ENCODE results near the gene FBL.
A peak's percentile ranks its signal among the peaks of the same experiment; 100 is the strongest.
"Not testable (repeated sequence)": the region's sequence is repeated elsewhere in the genome, so short reads cannot be mapped to it uniquely, and the experiment has no call there.

Gene FBL

DNA sequence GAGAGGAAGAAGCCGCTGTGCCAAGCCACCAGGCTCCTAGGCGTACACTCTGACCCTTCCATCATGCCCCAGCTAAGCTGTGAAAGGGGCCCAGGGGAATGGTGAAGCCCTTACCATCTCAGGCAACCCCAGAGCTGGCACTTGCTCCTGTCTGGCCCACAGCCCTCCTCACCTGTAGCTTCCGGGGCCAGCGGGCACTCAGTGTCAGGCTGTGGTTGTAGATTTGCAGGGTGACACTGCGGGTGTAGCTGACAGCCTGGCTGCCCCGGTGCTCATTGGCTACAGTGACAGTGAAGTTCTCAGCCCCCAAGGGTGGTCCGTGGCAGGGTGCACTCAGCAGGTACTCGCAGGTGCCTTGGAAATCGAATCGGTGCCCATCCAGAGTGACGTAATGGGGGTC lies 30.3 kb upstream of the FBL start:
- not testable (repeated sequence) for DNase-seq

- DNase-seq = not testable (repeated sequence)
These were observed 29.3 kb upstream of the FBL start for GRCh38 chr19:39875401-39875864.

DNA sequence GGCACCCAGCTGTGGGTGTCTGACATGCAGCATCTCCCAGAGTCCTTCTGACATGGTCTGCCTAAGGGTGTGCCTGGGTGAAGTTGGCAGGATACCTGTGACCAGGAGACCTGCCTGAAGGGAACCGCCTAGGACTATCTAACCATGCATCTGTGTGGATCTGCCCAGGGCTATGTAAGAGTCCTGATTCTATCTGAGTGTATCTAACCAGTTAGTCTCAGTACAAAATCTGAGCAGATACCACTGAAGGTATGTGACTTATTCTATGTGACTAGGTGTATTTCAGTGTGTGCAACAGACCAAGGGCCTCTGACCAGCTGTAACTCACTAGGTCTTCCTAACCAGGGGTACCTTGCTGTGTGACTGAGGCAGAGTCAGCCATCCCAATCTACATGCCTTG lies 28.2 kb upstream of the FBL start:
- no peak for DNase-seq

- no peak for DNase-seq
These were observed 27.2 kb upstream of the FBL start for GRCh38 chr19:39873385-39873784.

GRCh38 chr19:39871886-39872866 lies 26.0 kb upstream of the FBL start:
- no peak for DNase-seq

DNA sequence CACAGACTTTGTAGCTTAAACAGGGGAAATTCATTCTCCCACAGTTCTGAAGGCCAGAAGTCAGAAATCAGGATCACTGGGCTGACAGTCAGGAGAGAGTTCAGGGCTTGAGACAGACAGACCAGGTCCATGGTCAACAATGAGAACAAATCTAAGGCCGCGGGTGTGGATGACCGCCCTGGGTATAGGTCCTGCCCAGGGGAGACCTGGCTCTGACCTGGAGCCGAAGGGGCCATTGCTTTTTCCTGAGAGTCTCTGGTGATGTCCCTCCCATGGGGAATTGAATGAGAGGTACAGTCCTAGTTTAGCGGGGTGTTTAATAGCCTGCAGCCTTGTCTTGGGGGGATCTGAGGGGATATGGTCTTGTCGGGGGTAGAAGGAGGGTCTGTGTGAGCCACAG lies 25.2 kb upstream of the FBL start:
- DNase-seq = no peak

GRCh38 chr19:39870171-39870971 lies 24.2 kb upstream of the FBL start:
- no peak for DNase-seq

DNA sequence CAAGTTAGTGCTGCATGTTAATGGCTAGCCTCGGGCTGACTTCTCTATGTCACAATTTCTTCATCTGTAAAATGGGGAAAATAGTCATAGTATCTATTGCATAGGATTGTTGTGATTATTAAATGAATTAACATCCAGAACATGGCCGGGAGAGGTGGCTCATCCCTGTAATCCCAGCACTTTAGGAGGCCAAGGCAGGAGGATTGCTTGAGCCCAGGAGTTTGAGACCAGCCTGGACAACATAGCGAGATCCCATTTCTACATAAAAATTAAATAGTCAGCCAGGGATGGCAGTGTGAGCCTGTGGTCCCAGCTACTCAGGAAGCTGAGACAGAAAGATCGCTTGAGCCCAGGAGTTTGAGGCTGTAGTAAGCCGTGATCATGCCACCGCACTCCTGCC lies 21.8 kb upstream of the FBL start:
- no peak for DNase-seq

DNA sequence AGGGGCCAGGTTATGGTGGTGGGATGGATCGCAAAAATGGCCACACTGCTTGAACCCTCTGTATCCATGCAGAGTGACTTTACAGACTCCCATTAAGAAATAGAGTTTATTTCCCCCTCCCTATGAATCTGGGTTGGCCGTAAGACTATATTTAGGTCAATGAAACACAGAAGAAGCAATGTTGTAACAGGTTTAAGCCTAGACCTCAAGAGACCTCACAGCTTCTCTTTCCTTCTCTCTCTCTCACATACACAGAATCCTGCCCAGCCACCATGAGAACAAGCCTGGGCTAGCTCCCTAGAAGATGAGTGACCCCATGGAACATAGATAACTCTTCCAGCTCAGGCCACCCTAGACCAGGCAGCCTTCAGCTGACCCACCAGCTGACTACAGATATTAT lies 21.0 kb upstream of the FBL start:
- no peak for DNase-seq

- no peak for DNase-seq
These were observed 19.8 kb upstream of the FBL start for GRCh38 chr19:39865953-39866352.

DNA sequence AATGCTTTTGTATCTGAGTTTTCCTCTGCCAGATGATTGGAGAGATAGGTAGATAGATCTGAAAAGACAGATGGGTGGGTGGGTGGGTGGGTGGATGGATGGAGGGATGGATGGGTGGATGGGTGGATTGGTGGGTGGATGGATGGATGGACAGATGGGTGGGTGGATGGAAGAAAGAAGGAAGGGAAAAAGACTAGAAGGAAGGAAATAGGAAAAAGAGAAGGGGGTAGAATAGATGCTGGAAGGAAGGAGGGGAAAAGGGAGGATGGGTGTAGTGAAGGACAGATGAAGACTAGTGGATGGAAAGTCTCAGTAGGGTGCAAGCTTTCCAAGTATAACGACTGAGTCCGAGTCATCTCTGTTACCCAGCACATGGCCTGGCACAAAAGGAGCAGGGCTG lies 19.0 kb upstream of the FBL start:
- DNase-seq = no peak

DNA sequence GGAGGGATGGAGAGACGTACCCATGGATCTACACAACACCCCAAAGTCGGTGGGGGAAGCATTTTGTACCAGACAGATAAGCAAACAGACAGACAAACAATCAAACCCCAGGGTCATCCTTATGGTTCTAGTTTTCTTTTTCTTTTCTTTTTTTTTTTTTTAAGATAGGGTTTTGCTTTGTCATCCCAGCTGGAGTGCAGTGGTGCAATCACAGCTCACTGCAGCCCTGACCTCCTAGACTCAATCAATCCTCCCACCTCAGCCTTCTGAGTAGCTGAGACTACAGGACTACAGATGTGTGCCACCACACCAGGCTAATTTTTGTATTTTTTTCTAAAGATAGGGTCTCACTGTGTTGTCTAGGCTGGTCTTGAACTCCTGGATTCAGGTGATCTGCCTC lies 17.9 kb upstream of the FBL start:
- DNase-seq = no peak

- DNase-seq = no peak
These were observed 12.4 kb upstream of the FBL start for GRCh38 chr19:39858541-39858940.

DNA sequence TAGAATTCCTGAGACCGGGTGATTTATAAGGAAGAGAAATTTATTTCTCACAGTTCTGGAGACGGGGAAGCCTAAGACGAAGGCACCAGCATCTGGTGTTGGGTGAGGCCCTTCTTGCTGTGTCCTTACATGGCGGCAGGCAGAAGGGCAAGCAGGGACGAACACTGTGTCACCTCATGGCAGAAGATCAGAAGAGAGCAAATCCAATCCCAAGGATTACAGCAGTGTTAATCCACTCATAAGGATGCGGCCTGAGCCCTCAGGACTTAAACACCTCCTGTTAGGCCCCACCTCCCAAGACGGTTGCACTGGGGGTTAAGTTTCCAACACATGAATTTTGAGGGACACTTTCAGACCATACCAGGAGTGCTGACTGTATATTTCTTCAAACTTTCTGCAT lies 6.7 kb upstream of the FBL start:
- no peak for DNase-seq

- DNase-seq = no peak
These were observed 4.7 kb upstream of the FBL start for GRCh38 chr19:39850892-39851291.

DNA sequence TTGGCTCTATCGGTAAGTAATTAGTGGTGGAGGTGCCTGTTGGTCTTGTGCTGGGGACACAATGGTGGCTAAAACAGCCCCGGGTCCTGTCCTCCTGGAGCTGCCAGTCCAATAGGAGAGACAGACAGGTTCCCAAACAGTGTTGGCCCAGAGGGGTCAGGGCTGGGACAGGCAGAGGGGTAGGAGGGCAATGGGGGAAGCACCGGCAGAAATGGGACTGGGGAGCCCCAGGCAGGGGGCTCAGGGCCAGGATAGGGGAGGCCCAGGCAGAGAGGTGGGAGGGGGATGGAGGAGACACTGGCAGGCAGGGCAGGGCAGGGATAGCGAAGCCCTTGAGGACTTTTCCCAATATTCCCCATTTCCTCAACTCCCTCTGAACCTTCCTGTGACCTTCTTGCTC lies 2.2 kb upstream of the FBL start:
- DNase-seq = no peak

DNA sequence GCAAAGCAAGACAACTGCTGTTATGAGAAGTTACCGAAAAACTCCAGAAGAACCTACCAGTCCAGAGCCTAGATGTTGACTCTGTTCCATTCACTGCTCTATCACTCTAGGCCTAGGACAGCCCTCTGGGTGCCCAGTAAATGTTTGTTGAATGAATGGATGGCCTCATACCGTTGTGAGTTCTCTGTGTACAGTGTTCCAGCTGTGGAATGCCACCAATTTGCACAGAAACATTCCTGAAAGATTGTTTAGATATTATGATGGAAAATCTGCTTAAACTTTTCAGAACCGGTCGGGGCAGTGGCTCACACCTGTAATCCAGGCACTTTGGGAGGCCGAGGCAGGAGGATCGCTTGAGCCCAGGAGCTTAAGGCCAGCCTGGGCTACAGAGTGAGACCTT lies 1.3 kb upstream of the FBL start:
- DNase-seq = no peak

DNA sequence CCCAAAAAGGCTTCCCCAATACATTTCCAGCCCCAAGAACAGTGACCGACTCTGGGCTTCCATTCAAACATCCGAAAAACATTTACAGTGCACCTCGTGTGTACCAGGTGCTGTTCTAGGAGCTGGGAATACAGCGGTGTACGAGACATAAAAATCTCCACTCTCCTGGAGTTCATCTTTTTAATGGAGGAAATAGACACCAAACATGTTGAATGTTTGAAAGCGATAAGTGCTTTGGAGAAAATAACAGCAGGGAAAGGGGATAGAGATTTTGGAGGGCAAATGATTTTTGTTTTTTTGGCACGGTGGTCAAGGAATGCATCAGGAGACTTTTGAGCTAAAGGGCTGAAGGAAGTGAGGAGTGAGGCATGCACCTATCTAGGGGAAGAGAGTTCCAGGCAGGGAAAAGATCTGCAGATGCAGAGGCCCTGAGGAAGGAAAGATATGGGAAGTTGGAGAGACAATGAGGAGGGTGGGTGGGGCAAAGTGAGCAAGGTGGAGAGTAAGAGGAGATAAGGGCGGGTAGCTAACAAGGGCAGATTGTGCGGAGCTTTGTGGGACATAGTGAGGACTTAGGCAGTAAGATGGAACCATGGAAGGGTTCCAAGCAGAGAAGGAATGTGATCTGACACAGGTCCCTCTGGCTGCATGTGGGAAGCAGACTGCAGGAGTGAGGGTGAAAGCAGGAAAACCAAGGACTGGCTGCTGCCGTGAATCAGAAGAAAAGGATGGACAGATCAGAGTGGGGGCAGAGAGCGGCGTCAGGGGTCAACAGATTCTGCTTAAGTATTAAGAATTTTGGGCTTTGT lies 703 bp upstream of the FBL start:
- DNase-seq = no peak

- DNase-seq = no peak
These were observed 621 bp downstream of the FBL start for GRCh38 chr19:39845584-39845932.

GRCh38 chr19:39845172-39845571 lies 1.0 kb downstream of the FBL start:
- DNase-seq = no peak

DNA sequence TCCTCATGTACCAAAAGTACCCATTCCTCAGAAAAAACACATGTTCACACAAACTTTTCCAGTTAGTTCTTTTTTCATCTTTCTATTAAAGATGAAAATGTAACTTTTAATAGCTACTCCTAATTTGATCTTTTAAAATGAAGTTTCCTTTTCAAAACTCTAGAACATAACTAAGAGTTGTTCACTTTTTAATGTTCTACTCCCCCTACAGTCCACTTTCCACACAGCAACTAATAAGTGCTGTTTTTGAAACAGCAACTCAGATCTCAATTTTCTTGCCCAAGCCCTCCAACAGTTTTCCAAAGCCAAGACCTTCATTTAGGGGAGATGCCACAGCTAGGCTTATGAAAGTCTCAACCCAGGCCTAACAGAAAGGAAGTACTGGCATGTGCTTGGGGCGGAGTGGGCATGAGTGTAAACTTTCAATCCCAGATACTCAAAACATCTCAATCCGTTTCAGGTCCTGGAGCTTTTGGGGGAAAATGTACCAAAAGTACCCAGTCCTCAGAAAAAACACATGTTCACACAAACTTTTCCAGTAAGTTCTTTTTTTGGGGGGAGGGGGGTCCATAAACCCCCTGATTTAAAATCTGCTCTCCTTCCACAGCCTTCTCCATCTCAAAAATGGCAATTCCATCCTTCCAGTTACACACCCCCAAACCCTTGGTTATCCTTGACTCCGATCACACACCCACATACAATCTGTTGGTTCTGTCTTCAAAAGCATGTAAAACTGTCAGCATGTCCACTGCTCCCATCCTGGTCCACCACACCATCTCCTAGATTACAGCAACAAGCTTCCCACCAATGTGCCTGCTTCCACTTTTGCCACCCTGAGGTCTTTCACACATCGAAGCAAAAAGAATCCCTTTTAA lies 2.0 kb downstream of the FBL start:
- peak; percentile 7 for DNase-seq

Data from NCI-H446 treated with DMSO at 0.1 percent for 48 hours (cell line).